KOPT-K1 (cell line): ENCODE measurements around the gene SLC10A7.

Experiments used
- H3K27ac ChIP-seq: fragments of 200-600 bp; sonication (generic); 2 replicates; pipeline ENCODE4 v1.5.1; 2016; ENCODE audit warnings: antibody characterized with exemption, mild to moderate bottlenecking, low read depth, low read length; ENCODE audit not compliant: poor library complexity, severe bottlenecking
- H3K36me3 ChIP-seq: fragments of 200-600 bp; sonication (generic); 2 replicates; pipeline ENCODE4 v1.5.1; 2017; ENCODE audit warnings: antibody characterized with exemption, mild to moderate bottlenecking, low read length, moderate library complexity; ENCODE audit not compliant: insufficient read depth
- H3K9me3 ChIP-seq: fragments of 200-600 bp; sonication (generic); 2 replicates; pipeline ENCODE4 v1.5.1; 2017; ENCODE audit warnings: antibody characterized with exemption, low read length, mild to moderate bottlenecking; ENCODE audit not compliant: insufficient read depth, poor library complexity, severe bottlenecking

Gene SLC10A7

GRCh38 chr4:146437778-146438177, 84.0 kb downstream of the SLC10A7 start:
- Histone ChIP-seq H3K36me3 (no peaks in the 10 kb centered on the region), H3K9me3 (no peaks in the 10 kb centered on the region), H3K27ac (no peak overlapping the region)

- no peak overlapping the region for H3K27ac ChIP-seq
- no peaks in the 10 kb centered on the region for H3K36me3 ChIP-seq
- H3K9me3 ChIP-seq: no peaks in the 10 kb centered on the region
Observed at GRCh38 chr4:146436423-146437162, 85.1 kb downstream of the SLC10A7 start.

GRCh38 chr4:146435962-146436361, 85.8 kb downstream of the SLC10A7 start:
- no peaks in the 10 kb centered on the region for H3K9me3 ChIP-seq
- H3K27ac ChIP-seq: no peak overlapping the region
- H3K36me3 ChIP-seq: no peaks in the 10 kb centered on the region

- H3K27ac ChIP-seq: no peak overlapping the region
- H3K36me3 ChIP-seq: no peaks in the 10 kb centered on the region
- H3K9me3 ChIP-seq: no peaks in the 10 kb centered on the region
Observed at GRCh38 chr4:146432065-146432464, 89.7 kb downstream of the SLC10A7 start.

GRCh38 chr4:146428298-146428697, 93.4 kb downstream of the SLC10A7 start:
- Histone ChIP-seq H3K9me3 (no peaks in the 10 kb centered on the region), H3K36me3 (no peaks in the 10 kb centered on the region), H3K27ac (no peak overlapping the region)

GRCh38 chr4:146417822-146418221, 103.9 kb downstream of the SLC10A7 start:
- H3K27ac ChIP-seq: no peak overlapping the region
- no peaks in the 10 kb centered on the region for H3K36me3 ChIP-seq
- no peaks in the 10 kb centered on the region for H3K9me3 ChIP-seq

- H3K36me3 ChIP-seq: no peaks in the 10 kb centered on the region
- no peak overlapping the region for H3K27ac ChIP-seq
Observed at GRCh38 chr4:146415829-146416228, 105.9 kb downstream of the SLC10A7 start.

GRCh38 chr4:146407669-146408084, 114.1 kb downstream of the SLC10A7 start:
- H3K9me3 ChIP-seq: no peaks in the 10 kb centered on the region
- no peaks in the 10 kb centered on the region for H3K36me3 ChIP-seq
- H3K27ac ChIP-seq: no peak overlapping the region

More at GRCh38 chr4:146415829-146416228, 105.9 kb downstream of the SLC10A7 start:
- no peaks in the 10 kb centered on the region for H3K9me3 ChIP-seq

- no peaks in the 10 kb centered on the region for H3K36me3 ChIP-seq
- no peaks in the 10 kb centered on the region for H3K9me3 ChIP-seq
- H3K27ac ChIP-seq: no peak overlapping the region
Observed at GRCh38 chr4:146407257-146407656, 114.5 kb downstream of the SLC10A7 start.

- Histone ChIP-seq H3K36me3 (no peaks in the 10 kb centered on the region), H3K9me3 (no peaks in the 10 kb centered on the region), H3K27ac (no peak overlapping the region)
Observed at GRCh38 chr4:146401274-146401673, 120.5 kb downstream of the SLC10A7 start.

GRCh38 chr4:146398896-146399445, 122.8 kb downstream of the SLC10A7 start:
- Histone ChIP-seq H3K36me3 (no peaks in the 10 kb centered on the region), H3K27ac (no peak overlapping the region), H3K9me3 (no peaks in the 10 kb centered on the region)

GRCh38 chr4:146398404-146398803, 123.3 kb downstream of the SLC10A7 start:
- Histone ChIP-seq H3K36me3 (no peaks in the 10 kb centered on the region), H3K9me3 (no peaks in the 10 kb centered on the region), H3K27ac (no peak overlapping the region)

- no peaks in the 10 kb centered on the region for H3K36me3 ChIP-seq
- no peaks in the 10 kb centered on the region for H3K9me3 ChIP-seq
- no peak overlapping the region for H3K27ac ChIP-seq
Observed at GRCh38 chr4:146389561-146389960, 132.2 kb downstream of the SLC10A7 start.

GRCh38 chr4:146382194-146382593, 139.5 kb downstream of the SLC10A7 start:
- Histone ChIP-seq H3K36me3 (no peaks in the 10 kb centered on the region), H3K27ac (no peak overlapping the region), H3K9me3 (no peaks in the 10 kb centered on the region)

GRCh38 chr4:146381263-146381872, 140.4 kb downstream of the SLC10A7 start:
- H3K36me3 ChIP-seq: no peaks in the 10 kb centered on the region
- H3K27ac ChIP-seq: no peak overlapping the region
- no peaks in the 10 kb centered on the region for H3K9me3 ChIP-seq

- Histone ChIP-seq H3K9me3 (no peaks in the 10 kb centered on the region), H3K27ac (no peak overlapping the region), H3K36me3 (no peaks in the 10 kb centered on the region)
Observed at GRCh38 chr4:146379744-146380143, 142.0 kb downstream of the SLC10A7 start.
